Measurements from ENCODE around the gene NBPF26. TPM values are rescaled to one million over a fixed set of nuclear protein-coding genes. Genes with fewer than 3 reads are reported as not detected.

The NBPF26 gene
- 3.5 to 11.3 TPM (median 5.0 TPM) in 5 replicates for total RNA-seq (2022; extraction: Qiagen RNA extraction)

DNA sequence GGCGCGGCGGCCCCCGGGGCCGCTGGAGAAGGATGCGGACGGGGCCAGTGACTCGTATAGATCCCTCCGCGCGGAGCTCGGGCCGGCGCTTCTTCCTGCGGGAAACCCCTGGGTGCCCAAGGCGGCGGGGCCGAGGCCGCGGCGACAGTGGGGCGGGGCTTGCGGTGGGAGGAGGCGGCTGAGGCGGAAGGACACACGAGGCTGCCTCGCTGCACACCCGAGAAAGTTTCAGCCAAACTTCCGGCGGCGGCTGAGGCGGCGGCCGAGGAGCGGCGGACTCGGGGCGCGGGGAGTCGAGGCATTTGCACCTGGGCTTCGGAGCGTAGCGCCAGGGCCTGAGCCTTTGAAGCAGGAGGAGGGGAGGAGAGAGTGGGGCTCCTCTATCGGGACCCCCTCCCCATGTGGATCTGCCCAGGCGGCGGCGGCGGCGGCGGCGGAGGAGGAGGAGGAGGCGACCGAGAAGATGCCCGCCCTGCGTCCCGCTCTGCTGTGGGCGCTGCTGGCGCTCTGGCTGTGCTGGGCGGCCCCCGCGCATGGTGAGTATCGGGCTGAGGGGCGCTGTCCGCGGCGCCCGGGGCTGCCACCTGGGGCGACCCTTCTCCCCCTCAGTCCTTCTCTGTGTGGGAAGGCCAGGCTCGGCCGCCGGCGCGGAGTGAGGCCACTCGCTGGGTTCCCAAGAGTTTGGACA is at the start of gene NBPF26:
Gene NBPF26, plus strand, starts transcription at position 231 of the 688 bp plus-strand sequence.

Other genes starting within 250 kb of the NBPF26 start
- gene PPIAL4A, start 165.8 kb downstream of the NBPF26 start, total RNA-seq (2022; extraction: Qiagen RNA extraction), result not detected in 5 replicates

Data from A549 treated with Hydrocortisone at 1 μM for 4 hours (cell line).